Retinal pigment epithelial cell (primary cell): ENCODE measurements around the gene TEN1.
"Not testable (repeated sequence)": the region's sequence is repeated elsewhere in the genome, so short reads cannot be mapped to it uniquely, and the experiment has no call there.

Experiments used
- DNase-seq: peaks from one replicate; pipeline ENCODE4 v3.0.0-alpha.2; 2010; ENCODE audit warnings: low read depth
- H3K4me3 ChIP-seq: 2 replicates; pipeline ENCODE4 v1.5.1; 2011; ENCODE audit warnings: mild to moderate bottlenecking, low read length, control low read depth, moderate library complexity
- TF ChIP-seq, protein P1 (sequence below): conservative IDR thresholded peaks from 2 replicates; pipeline ENCODE4 v1.5.1; 2011; ENCODE audit warnings: low read depth, low read length, control low read depth, inconsistent platforms

The TEN1 gene

DNA sequence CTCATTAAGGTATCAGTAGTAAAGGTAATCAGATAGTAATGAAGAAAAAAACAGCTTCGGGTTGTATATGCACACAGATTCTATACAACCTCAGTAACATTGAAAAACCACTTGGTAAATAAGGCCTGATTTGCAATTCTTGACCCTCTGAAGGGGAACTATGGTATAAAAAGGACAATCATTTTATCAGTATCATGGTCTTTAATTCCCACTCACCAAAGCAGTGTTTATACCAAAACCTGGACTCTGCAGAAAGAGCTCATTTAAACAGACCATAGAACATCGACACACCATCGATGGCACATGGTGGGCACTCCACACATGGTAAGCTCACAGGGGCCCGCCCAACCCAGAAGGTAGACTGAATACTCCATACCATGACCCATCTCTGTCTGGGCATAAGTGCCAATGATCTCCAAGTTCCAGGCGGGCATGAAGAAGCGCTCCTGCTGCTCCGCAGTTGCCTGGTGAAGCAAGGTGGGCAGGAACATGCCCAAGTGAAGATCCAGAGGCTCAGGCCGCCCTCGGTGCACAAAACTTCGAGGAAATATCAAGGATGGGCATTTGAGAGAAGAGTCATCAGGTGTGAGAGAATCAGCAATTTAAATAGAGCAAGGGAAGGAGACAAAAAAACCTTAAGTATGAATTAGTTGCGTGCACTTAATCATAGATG lies 19.1 kb upstream of the TEN1 start:
- TF ChIP-seq, protein P1, sequence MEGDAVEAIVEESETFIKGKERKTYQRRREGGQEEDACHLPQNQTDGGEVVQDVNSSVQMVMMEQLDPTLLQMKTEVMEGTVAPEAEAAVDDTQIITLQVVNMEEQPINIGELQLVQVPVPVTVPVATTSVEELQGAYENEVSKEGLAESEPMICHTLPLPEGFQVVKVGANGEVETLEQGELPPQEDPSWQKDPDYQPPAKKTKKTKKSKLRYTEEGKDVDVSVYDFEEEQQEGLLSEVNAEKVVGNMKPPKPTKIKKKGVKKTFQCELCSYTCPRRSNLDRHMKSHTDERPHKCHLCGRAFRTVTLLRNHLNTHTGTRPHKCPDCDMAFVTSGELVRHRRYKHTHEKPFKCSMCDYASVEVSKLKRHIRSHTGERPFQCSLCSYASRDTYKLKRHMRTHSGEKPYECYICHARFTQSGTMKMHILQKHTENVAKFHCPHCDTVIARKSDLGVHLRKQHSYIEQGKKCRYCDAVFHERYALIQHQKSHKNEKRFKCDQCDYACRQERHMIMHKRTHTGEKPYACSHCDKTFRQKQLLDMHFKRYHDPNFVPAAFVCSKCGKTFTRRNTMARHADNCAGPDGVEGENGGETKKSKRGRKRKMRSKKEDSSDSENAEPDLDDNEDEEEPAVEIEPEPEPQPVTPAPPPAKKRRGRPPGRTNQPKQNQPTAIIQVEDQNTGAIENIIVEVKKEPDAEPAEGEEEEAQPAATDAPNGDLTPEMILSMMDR, result no peak
- DNase-seq, result no peak
- H3K4me3 ChIP-seq, result no peak overlapping the region

DNA sequence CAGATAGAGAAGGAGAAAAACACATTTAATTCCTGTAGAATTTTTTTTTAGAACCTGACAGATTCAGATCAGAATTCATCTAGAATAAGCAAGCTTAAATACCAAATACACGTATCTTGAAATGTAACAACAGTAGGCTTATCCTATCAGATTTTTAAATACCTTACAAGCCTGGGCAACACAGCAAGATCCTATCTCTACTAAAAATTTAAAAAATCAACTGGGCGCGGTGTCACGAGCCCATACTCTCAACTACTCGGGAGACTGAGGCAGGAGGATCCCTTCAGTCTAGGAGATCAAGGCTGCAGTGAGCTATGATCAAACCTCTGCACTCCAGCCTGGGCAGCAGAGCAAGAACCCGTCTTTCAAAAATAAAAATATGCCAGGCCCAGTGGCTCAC lies 13.6 kb upstream of the TEN1 start:
- TF ChIP-seq, protein P1, result no peak
- no peak for DNase-seq
- H3K4me3 ChIP-seq, result no peak overlapping the region

DNA sequence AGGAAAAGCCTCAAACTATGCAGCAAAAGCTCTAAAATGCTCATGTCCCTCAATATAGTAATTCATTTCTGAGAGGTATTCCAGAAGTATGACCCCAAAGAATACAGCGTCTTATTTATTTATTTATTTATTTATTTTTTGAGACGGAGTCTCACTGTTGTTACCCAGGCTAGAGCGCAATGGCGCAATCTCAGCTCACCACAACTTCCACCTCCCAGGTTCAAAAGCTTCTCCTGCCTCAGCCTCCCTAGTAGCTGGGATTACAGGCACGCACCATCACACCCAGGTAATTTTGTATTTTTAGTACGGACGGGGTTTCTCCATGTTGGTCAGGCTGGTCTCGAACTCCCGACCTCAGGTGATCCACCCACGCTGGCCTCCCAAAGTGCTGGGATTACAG lies 10.0 kb upstream of the TEN1 start:
- not testable (repeated sequence) for DNase-seq, H3K4me3 ChIP-seq

DNA sequence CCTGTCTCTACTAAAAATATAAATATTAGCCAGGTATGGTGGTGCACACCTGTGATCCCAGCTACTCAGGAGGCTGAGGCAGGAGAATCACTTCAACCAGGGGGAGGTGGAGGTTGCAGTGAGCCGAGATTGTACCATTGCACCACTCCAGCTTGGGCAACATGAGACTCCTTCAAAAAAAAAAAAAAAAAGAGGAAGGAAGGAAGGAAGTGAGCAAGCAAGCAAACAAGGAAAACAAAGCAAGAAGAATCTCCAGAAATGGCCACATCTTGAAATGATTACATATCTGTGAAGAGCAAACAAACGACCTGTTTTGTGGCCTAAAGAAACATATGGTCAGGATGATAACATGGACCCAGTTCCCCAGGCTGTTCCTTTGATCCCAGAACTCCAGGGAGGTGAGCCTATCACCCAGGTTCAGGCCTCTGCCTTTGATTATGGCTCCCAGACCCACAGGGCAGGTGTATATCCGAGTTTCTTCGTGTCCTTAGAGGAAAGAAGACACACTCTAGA lies 9.0 kb upstream of the TEN1 start:
- no peak for DNase-seq
- TF ChIP-seq, protein P1, result no peak
- H3K4me3 ChIP-seq, result no peak overlapping the region

DNA sequence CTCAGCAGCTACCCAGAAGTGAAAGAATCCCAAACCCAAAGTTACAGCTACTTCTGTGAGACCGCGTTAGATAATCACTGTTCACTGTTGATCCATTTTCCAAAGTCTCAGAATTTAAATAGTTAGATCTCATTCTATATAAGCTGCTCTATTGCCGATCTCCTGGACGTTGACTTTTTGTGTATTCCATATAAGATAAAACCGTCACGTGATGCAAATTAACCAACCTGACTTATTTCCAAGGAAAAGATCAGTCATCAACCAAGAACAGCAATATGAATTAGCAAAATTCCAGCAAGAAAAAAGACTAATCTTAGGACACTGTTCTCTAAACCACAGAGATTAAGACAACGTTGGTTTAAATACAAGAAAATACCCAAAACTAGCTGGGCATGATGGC lies 8.4 kb upstream of the TEN1 start:
- no peak for DNase-seq
- TF ChIP-seq, protein P1, result no peak
- no peak overlapping the region for H3K4me3 ChIP-seq

DNA sequence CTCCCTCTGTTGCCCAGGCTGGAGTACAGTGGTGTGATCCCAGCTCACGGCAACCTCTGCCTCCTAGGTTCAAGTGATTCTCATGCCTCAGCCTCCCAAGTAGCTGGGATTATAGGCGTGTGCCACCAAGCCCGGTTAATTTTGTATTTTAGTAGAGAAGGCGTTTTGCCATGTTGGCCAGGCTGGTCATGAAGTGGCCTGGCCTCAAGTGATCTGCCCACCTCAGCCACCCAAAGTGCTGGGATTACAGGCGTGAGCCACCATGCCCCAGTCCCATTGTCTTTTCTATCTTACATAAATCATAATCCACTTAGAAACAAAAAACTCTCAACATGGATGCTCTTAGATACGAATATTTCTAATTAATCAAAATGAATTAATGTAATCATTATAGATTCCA lies 3.9 kb upstream of the TEN1 start:
- not testable (repeated sequence) for DNase-seq, H3K4me3 ChIP-seq

DNA sequence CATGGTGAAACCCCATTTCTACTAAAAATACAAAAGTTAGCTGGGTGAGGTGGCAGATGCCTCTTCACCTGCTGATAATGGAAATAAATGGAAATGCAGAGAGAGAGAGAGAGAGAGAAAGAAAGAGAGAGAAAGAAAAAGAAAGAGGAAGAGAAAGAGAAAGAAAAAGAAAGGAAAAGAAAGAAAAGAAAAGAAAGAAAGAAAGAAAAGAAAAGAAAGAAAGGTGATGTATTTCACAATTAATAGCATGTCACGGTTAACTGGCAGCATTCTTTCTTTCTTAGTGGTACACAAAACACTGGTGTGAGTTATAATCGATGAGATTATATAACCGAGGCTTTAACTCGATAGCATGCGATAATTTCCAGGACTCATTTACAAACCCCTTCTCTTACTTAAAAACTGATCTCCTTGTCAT lies 3.3 kb upstream of the TEN1 start:
- DNase-seq, result no peak
- no peak overlapping the region for H3K4me3 ChIP-seq
- TF ChIP-seq, protein P1, result no peak

DNA sequence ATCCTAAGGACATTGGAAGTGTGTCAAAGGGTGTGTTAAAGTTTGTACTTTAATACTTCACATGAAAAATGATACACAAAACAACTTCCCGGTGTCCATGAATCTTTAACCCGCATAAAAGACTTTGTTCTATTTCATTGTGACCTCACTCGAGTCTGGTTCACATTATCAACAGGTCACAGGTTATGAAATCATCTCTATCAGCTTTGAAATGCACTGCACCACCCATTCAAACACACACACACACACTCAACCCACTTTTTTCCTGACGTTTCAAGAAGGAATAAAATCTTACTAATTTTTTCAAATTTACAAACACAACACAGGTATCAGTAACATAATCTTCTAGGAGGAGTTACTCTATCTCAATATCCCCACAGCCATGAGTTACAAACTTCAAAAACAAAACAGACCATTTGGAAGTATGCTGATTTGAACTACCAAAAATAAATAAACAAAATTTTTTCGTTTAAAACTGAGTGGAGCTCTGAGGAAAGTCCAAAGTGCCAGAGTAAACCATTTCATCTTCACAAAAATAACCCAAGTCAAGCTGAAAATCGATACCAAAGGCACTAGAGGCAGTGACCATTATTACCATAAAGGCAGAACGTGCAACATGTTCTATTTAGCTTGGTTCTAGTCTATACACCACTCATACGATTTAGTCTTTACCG lies 2.7 kb upstream of the TEN1 start:
- TF ChIP-seq, protein P1, result no peak
- no peak overlapping the region for H3K4me3 ChIP-seq
- no peak for DNase-seq
